Activated naive CD8-positive, alpha-beta T cell treated with anti-CD3 and anti-CD28 coated beads, Interleukin-2, amount 50 U/mL, for 24 hours (primary cell): Measurements from ENCODE around the gene ZNF154.

ENCODE experiments used
- ATAC-seq: fragments of 150-1000 bp; cut with Tn5 transposase; one replicate; pipeline ENCODE4 v1.10.0; 2021
- DNase-seq: peaks from one replicate; pipeline ENCODE4 v3.0.0; 2021
- H3K27ac Mint-ChIP-seq: one replicate; pipeline ENCODE4 v1.8.0; 2021; ENCODE audit warnings: mild to moderate bottlenecking, mixed read lengths
- H3K27me3 Mint-ChIP-seq: one replicate; pipeline ENCODE4 v1.8.0; 2021; ENCODE audit warnings: mixed read lengths
- H3K36me3 Mint-ChIP-seq: one replicate; pipeline ENCODE4 v1.8.0; 2021; ENCODE audit warnings: low read depth, mixed read lengths
- H3K4me1 Mint-ChIP-seq: one replicate; pipeline ENCODE4 v1.8.0; 2021; ENCODE audit warnings: mixed read lengths
- H3K4me3 Mint-ChIP-seq: one replicate; pipeline ENCODE4 v1.8.0; 2021; ENCODE audit warnings: mild to moderate bottlenecking, moderate library complexity, mixed read lengths
- H3K9me3 Mint-ChIP-seq: one replicate; pipeline ENCODE4 v1.8.0; 2021; ENCODE audit warnings: mixed read lengths

ZNF154 gene

DNA sequence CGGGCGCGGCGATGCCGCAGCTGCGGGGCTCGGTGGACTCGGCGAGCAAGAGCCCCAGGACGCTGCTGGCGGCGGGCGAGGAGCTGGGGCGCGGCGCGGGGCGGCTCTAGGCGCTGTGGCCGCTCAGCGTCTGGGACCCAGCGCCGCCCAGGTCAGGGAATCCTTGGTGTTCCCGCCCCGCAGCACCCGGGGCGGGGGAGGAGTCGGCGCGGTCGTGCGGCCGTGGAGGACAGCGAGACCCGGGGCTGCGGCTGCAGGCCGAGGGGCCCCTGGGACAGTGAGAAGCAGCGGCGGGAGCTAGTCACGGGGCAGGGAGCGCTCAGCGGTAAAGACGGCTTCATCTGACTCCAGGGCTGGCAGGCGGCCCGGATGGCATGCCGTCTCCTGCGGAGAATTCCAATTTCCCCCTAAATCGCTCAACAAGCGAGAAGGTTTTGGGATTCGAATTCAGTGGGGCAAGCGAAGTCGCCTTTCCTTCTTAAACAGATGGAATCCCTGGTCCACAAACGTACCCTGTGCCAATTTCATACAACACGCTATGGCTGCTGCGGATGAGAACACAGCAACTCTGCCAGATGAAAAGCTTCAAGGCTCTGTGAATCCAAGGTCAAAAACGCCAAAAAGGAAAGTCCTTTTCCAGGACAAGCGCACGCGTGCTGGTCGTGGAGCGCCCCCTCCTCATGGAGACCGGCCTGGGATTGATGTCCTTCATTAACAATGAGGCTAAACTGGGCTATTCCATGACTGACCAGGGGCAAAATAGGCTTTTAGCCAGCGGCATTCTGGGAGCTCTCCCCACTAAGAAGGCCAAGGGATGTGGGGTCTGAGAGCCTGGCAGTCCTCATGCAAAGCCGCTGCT is 44.5 kb downstream of the ZNF154 start:
- no peaks in the 10 kb centered on the region for H3K36me3 Mint-ChIP-seq
- H3K27ac Mint-ChIP-seq = no peak overlapping the region
- DNase-seq (peak; percentile 13), ATAC-seq (peak; percentile 57)
- peaks cover 45% of the 10 kb centered on the region for H3K27me3 Mint-ChIP-seq
- peak overlapping the region; percentile 70 for H3K4me3 Mint-ChIP-seq
- peaks cover 2% of the 10 kb centered on the region for H3K4me1 Mint-ChIP-seq
- peaks cover 3% of the 10 kb centered on the region for H3K9me3 Mint-ChIP-seq

DNA sequence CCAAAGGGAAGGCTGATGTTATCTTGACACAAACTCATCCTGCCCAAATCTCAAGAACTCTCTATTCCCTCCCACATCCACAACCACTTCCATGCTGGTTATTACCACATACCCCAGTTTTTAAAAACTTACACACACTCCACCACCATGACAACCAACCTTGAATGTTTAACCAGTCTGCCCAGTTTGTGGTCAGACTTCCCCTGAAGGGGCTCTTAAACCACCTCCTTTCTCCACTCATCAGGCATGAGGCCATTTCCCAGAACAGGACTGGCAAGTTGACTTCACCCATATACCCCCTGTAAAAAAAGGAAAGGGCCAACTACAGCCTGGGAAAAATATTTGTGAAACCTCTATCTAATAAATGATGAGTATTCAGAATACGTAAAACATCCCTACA is 52.7 kb downstream of the ZNF154 start:
- H3K9me3 Mint-ChIP-seq = peaks cover 48% of the 10 kb centered on the region
- H3K36me3 Mint-ChIP-seq = peaks cover 15% of the 10 kb centered on the region
- DNase-seq (no peak), ATAC-seq (no peak)
- H3K27me3 Mint-ChIP-seq = peaks cover 43% of the 10 kb centered on the region
- H3K4me3 Mint-ChIP-seq = no peak overlapping the region
- H3K4me1 Mint-ChIP-seq = peaks cover 5% of the 10 kb centered on the region
- no peak overlapping the region for H3K27ac Mint-ChIP-seq

DNA sequence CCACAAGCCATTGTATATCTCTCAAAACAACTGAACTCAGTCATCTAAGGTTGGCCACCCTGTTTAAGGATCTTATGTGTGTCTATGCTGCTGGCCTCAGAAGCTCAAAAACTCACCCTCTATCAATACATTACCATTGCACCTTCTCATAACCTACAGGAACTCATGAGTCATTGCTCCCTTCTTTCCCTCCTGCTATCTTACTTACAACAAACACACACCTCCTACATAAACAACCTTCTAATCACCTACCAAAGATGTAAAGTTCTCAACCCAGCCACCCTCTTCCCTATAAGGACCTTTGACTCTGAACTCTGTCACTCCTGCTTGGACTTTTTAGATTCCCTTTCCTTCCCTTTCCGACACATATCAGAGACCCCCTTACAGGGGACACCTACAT is 53.6 kb downstream of the ZNF154 start:
- peaks cover 48% of the 10 kb centered on the region for H3K9me3 Mint-ChIP-seq
- no peak overlapping the region for H3K4me3 Mint-ChIP-seq
- H3K27me3 Mint-ChIP-seq = peaks cover 40% of the 10 kb centered on the region

DNA sequence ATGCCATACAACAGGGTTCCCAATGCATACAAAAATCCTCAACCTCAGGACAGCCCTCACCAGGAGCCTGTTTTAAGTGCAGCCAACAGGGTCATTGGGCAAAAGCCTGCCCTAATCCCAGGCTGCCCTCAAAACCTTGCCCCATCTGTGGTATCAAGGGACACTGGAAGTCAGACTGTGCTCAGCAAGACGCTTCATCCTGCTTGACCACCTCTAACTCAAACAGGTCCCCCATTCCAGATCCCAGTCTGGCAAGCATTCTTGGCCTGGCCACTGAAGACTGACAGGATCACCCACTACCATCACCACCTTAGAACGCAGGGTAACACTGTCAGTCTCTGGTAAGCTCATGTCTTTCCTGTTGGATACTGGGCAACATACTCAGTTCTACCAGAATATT is 55.3 kb downstream of the ZNF154 start:
- H3K36me3 Mint-ChIP-seq = peaks cover 20% of the 10 kb centered on the region
- H3K27me3 Mint-ChIP-seq = peaks cover 32% of the 10 kb centered on the region
- no peak overlapping the region for H3K4me3 Mint-ChIP-seq
- peaks cover 5% of the 10 kb centered on the region for H3K4me1 Mint-ChIP-seq
- no peak overlapping the region for H3K27ac Mint-ChIP-seq
- ATAC-seq (no peak), DNase-seq (no peak)
- H3K9me3 Mint-ChIP-seq = peaks cover 54% of the 10 kb centered on the region

More for the DNA sequence above, 53.6 kb downstream of the ZNF154 start:
- Mint-ChIP-seq H3K36me3 (peaks cover 17% of the 10 kb centered on the region), H3K4me1 (peaks cover 5% of the 10 kb centered on the region), H3K27ac (no peak overlapping the region)
- DNase-seq = no peak
- ATAC-seq = no peak

- Mint-ChIP-seq H3K4me1 (peaks cover 5% of the 10 kb centered on the region), H3K9me3 (peaks cover 67% of the 10 kb centered on the region), H3K27me3 (peaks cover 26% of the 10 kb centered on the region), H3K27ac (no peak overlapping the region), H3K36me3 (peaks cover 23% of the 10 kb centered on the region), H3K4me3 (no peak overlapping the region)
- ATAC-seq (no peak), DNase-seq (no peak)
These were observed 57.4 kb downstream of the ZNF154 start for GRCh38 chr19:57651654-57651996.

- Mint-ChIP-seq H3K36me3 (peaks cover 23% of the 10 kb centered on the region), H3K9me3 (peaks cover 62% of the 10 kb centered on the region), H3K4me1 (peaks cover 5% of the 10 kb centered on the region), H3K27me3 (peaks cover 4% of the 10 kb centered on the region), H3K27ac (no peak overlapping the region), H3K4me3 (no peak overlapping the region)
- no peak for ATAC-seq
- DNase-seq = no peak
These were observed 60.5 kb downstream of the ZNF154 start for GRCh38 chr19:57648331-57649003.
